Stimulated activated CD8-positive, alpha-beta memory T cell treated with anti-CD3 and anti-CD28 coated beads, Interleukin-7, amount 100 ng/mL, for 48 hours (primary cell): Measurements from ENCODE around the gene SYNGR3.

Experiments
- DNase-seq, 2 donors: peaks; one replicate each; pipeline ENCODE4 v3.0.0-alpha.2; 2020; ENCODE audit warnings: low read depth in 1 of 2; ENCODE audit errors: extremely low read depth in 1 of 2

Gene SYNGR3

GRCh38 chr16:2039274-2040031 is 49.7 kb downstream of the SYNGR3 start:
- DNase-seq: no peak

GRCh38 chr16:2040041-2040786 is 50.4 kb downstream of the SYNGR3 start:
- no peak for DNase-seq

GRCh38 chr16:2040787-2041522 is 51.2 kb downstream of the SYNGR3 start:
- DNase-seq: no peak

GRCh38 chr16:2042171-2042985 is 52.6 kb downstream of the SYNGR3 start:
- DNase-seq: no peak

GRCh38 chr16:2042986-2043666 is 53.4 kb downstream of the SYNGR3 start:
- no peak for DNase-seq
